HCT116 (cell line): ENCODE data around the gene HSD17B1.
A peak's percentile ranks its signal among the peaks of the same experiment; 100 is the strongest.

Experiments used
- CTCF ChIP-seq, 3 experiments: fragments of 200-600 bp in 1 of 3; sonication (generic) in 1 of 3; IDR thresholded peaks in 2 of 3; conservative IDR thresholded peaks in 1 of 3; 2 replicates each; pipeline ENCODE4 v1.5.1; 2012 to 2017; ENCODE audit warnings: low read depth in 2 of 3, low read length in 2 of 3, antibody characterized with exemption in 1 of 3, borderline replicate concordance in 1 of 3, control low read depth in 1 of 3, mild to moderate bottlenecking in 1 of 3, mixed read lengths in 1 of 3, mixed run types in 1 of 3, moderate library complexity in 1 of 3; ENCODE audit not compliant: insufficient read depth in 1 of 3
- EZH2 ChIP-seq: fragments of 200-600 bp; sonication (generic); IDR thresholded peaks from 2 replicates; pipeline ENCODE4 v1.6.1; 2017; ENCODE audit warnings: antibody characterized with exemption, mixed run types
- EZH2phosphoT487 ChIP-seq: fragments of 200-600 bp; IDR thresholded peaks from 2 replicates; pipeline ENCODE4 v1.6.1; 2018; ENCODE audit warnings: antibody characterized with exemption, borderline replicate concordance
- FOSL1 ChIP-seq: IDR thresholded peaks from 2 replicates; pipeline ENCODE4 v1.6.1; 2012; ENCODE audit warnings: low read depth
- JUND ChIP-seq: IDR thresholded peaks from 2 replicates; pipeline ENCODE4 v1.6.1; 2012
- MAX ChIP-seq: IDR thresholded peaks from 2 replicates; pipeline ENCODE4 v1.6.1; 2012
- POLR2A ChIP-seq: IDR thresholded peaks from 2 replicates; pipeline ENCODE4 v1.7.0; 2011; ENCODE audit warnings: borderline replicate concordance; ENCODE audit not compliant: insufficient read depth, insufficient read length; ENCODE audit errors: extremely low read depth
- POLR2AphosphoS5 ChIP-seq: IDR thresholded peaks from 2 replicates; pipeline ENCODE4 v1.6.1; 2011; ENCODE audit warnings: mild to moderate bottlenecking, low read depth, low read length, moderate library complexity
- SP1 ChIP-seq: IDR thresholded peaks from 2 replicates; pipeline ENCODE4 v1.6.1; 2012; ENCODE audit warnings: low read depth
- SRF ChIP-seq: IDR thresholded peaks from 2 replicates; pipeline ENCODE4 v1.6.1; 2012; ENCODE audit warnings: low read depth
- YY1 ChIP-seq: IDR thresholded peaks from 2 replicates; pipeline ENCODE4 v1.6.1; 2011; ENCODE audit warnings: low read length, low read depth, moderate library complexity, mild to moderate bottlenecking; ENCODE audit not compliant: insufficient replicate concordance; ENCODE audit errors: extremely low read depth

- no peak for TF ChIP-seq CTCF (IDR thresholded peaks at IDR 0.05 in 2 of 3, conservative IDR thresholded peaks at IDR 0.05 in 1 of 3; ENCODE audit: borderline replicate concordance in 1 of 3, insufficient read depth in 1 of 3, low read depth in 2 of 3, low read length in 2 of 3)
- TF ChIP-seq EZH2phosphoT487 = no peak
- peak; percentile 88 for TF ChIP-seq JUND
- TF ChIP-seq EZH2 = no peak
- TF ChIP-seq POLR2A = no peak
- peak; percentile 86 for TF ChIP-seq SRF
- TF ChIP-seq SP1 = peak; percentile 91
- peak; percentile 64; the same call in 1 of the 2 replicates for TF ChIP-seq POLR2AphosphoS5
- TF ChIP-seq YY1 = no peak
- TF ChIP-seq MAX = peak; percentile 72
- peak; percentile 93 for TF ChIP-seq FOSL1
Observed at GRCh38 chr17:42518046-42518754, 34.5 kb upstream of the HSD17B1 start.
